NK-92 (cell line): Measurements from ENCODE around the gene GPR62.
"Not testable (repeated sequence)": the region's sequence is repeated elsewhere in the genome, so short reads cannot be mapped to it uniquely, and the experiment has no call there.

Experiments
- DNase-seq: peaks from one replicate; lab custom pipeline; 2025; ENCODE audit not compliant: unreplicated experiment; lab: John Stamatoyannopoulos, UW

GPR62 gene

DNA sequence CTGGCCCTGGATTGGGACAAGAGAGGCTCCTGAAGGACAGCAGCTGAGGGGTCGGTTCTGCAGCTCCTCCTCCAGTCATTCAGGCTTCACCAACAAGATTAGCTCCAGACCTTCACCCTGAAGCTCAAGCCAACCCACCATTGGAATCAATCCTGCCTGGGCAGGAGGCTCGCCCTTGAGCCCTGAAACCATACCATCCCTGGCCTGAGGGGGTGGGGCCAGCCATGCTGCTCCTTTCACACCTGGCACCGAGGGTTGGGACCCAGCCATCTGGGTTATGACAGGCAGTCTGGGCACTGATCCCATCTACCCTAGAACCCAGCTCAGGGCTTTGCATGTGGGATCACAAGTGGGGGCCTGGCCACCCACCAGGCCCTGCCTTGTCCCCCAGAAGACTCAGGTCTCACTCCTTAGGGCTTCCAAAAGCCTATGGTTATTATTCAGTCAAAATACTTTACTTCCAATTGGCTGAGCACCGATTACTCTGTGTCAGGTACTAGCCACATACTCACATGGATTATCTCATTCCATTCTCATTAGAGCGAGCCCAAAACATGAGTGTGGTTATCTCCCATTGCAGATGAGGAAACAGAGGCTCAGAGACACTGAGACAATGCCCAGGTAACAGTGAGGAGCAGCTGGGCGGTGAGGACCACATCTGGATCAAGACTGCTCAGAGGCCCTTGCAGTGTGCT lies 15.6 kb downstream of the GPR62 start:
- no peak for DNase-seq

GRCh38 chr3:51971350-51971749 lies 16.2 kb downstream of the GPR62 start:
- no peak for DNase-seq

GRCh38 chr3:51974277-51974962 lies 19.2 kb downstream of the GPR62 start:
- no peak for DNase-seq

- no peak for DNase-seq
These were observed 20.0 kb downstream of the GPR62 start, which contains the start of gene ABHD14A for GRCh38 chr3:51974963-51975851. ABHD14A (plus strand) TSS chr3:51975064; CDS start chr3:51975136, 72 bp downstream.

GRCh38 chr3:51975852-51976549 lies 20.8 kb downstream of the GPR62 start:
- DNase-seq = no peak

GRCh38 chr3:51977446-51978142 lies 22.4 kb downstream of the GPR62 start:
- no peak for DNase-seq

DNA sequence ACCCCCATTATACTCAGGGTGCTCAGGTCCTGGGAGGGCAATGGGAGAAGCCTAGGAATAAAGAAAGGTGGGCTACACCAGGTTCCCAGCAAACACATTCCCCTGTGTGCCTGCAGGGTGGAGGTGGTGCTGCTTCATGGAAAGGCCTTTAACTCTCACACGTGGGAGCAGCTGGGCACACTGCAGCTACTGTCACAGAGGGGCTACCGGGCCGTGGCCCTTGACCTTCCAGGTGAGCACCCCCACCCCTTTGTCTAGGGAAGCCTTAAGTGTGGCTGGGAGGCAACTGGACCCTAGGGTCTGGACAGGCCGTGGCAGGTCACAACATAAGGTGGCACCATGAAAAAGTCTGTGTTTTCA lies 22.9 kb downstream of the GPR62 start:
- DNase-seq = no peak

GRCh38 chr3:51980253-51980652 lies 25.1 kb downstream of the GPR62 start:
- no peak for DNase-seq

GRCh38 chr3:51982352-51982837 lies 27.2 kb downstream of the GPR62 start:
- no peak for DNase-seq

GRCh38 chr3:51982838-51983577 lies 27.8 kb downstream of the GPR62 start, which contains the start of gene ACY1:
ACY1 (plus strand) TSS chr3:51983535; CDS start chr3:51984065, 530 bp downstream.
- DNase-seq = no peak

DNA sequence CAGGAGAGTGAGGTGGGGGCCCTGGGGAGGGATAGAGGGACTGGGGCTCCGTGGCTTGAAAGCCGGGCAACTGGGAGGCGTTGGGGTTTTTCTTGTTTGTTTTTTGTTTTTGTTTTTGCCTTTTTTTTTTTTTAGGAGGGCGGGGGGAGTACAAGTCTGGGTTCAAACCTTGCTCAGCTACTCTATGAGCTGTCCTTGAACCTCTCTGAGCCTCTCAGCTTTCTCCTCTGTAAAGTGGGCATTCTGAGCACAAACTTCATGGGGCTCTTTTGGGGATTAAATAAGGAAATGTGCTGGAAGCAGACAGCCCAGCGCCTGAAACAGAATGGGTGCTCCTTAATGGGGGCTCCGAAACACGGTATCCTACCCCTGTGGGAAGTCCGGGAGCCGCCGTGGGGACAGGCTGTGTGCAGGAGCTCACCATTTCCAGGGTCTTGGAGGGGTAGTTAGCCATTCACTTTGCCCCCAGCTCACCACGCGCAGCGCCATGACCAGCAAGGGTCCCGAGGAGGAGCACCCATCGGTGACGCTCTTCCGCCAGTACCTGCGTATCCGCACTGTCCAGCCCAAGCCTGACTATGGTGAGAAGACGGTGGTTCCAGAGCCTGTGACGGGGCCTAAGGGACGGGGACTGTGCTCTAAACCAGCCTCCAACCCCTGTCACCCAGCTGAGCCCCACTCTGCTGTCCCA lies 28.5 kb downstream of the GPR62 start:
- no peak for DNase-seq

GRCh38 chr3:51984269-51984647 lies 29.1 kb downstream of the GPR62 start:
- no peak for DNase-seq

DNA sequence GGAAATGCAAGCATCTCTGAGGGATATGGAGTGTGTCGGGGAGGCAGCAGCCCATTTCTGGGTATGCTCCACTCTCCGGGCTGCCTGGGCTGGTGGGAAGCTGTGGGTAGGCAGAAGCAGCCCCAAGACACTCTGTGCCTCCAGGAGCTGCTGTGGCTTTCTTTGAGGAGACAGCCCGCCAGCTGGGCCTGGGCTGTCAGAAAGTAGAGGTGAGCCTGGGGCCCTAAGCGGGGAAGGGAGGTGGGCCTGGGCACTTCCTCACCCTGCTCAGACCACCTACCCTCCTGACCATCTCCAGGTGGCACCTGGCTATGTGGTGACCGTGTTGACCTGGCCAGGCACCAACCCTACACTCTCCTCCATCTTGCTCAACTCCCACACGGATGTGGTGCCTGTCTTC lies 29.9 kb downstream of the GPR62 start:
- no peak for DNase-seq

- no peak for DNase-seq
These were observed 31.1 kb downstream of the GPR62 start for GRCh38 chr3:51986010-51986947.

DNA sequence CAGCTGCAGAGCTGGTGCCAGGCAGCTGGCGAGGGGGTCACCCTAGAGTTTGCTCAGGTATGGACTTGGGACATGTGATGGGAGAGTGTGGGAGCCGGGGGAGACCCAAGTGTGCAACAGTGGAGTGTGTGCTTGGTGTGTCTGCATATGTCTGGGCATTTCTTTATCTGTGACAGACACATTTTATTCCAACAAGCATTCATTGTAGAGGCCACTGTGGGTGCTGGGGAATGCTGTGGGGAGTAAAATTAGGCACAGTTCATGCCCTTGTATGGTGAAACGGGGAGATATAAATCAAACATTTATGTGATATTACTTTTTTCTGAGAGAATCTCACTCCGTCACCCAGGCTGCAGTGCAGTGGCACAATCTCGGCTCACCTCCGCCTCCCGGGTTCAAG lies 32.4 kb downstream of the GPR62 start:
- DNase-seq = no peak

DNA sequence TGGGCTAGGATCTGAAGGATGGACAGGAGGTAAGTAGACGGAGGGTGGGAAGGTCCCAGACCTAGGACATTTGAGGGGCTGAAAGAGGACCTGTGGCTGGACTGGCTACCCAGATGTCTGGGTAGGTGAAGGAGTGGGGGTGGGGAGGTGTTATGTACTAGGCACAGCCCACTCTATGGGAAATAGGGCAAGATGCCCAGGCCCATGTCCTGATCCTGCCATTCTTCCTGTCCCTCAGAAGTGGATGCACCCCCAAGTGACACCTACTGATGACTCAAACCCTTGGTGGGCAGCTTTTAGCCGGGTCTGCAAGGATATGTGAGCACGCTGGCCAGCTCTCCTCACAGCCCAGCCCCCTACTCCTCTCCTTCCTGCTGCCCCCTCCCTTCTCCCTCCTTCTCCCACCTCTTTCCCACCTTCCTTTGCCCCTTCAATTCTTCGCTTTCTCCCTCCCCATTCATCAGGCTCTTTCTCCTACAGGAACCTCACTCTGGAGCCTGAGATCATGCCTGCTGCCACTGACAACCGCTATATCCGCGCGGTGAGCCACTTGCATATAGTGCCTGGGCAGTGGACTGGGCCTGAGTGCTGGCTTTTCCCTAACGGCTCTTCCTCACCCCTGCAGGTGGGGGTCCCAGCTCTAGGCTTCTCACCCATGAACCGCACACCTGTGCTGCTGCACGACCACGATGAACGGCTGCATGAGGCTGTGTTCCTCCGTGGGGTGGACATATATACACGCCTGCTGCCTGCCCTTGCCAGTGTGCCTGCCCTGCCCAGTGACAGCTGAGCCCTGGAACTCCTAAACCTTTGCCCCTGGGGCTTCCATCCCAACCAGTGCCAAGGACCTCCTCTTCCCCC lies 33.3 kb downstream of the GPR62 start:
- DNase-seq = no peak

DNA sequence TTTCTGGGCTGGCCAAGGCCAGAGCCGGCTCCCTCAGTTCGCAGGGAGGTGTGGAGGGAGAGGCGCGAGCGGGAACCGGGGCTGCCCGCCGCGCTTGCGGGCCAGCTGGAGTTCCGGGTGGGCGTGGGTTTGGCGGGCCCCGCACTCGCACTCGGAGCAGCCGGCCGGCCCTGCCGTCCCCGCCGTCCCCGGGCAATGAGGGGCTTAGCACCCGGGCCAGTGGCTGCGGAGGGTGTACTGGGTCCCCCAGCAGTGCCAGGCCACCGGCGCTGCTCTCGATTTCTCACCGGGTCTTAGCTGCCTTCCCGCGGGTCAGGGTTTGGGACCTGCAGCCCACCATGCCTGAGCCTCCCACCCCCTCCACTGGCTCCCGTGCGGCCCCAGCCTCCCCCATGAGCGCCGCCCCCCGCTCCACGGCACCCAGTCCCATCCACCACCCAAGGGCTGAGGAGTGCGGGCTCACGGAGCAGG lies 35.4 kb downstream of the GPR62 start:
- not testable (repeated sequence) for DNase-seq
